Thymus (tissue), 11 donors: ENCODE data around the gene PARK7. TPM values are rescaled to one million over a fixed set of nuclear protein-coding genes. Genes with fewer than 3 reads are reported as not detected.
"Not testable (repeated sequence)": the region's sequence is repeated elsewhere in the genome, so short reads cannot be mapped to it uniquely, and the experiment has no call there.

Experiments used
- DNase-seq, 9 donors: peaks; one replicate each; pipeline ENCODE4 v3.0.0-alpha.2; 2013; ENCODE audit warnings: low spot score in 9 of 9, low read depth in 6 of 9, missing footprints in 1 of 9
- H3K27ac ChIP-seq, 2 donors: one replicate each; pipeline ENCODE4 v1.5.1; 2013; ENCODE audit warnings: control low read depth in 1 of 2, low read depth in 1 of 2, low read length in 1 of 2, mild to moderate bottlenecking in 1 of 2, moderate library complexity in 1 of 2
- H3K27me3 ChIP-seq, 2 donors: one replicate each; pipeline ENCODE4 v1.5.1; 2013; ENCODE audit warnings: low read length in 1 of 2; ENCODE audit not compliant: control insufficient read depth in 2 of 2, insufficient read depth in 1 of 2
- H3K36me3 ChIP-seq, 2 donors: one replicate each; pipeline ENCODE4 v1.5.1; 2013; ENCODE audit warnings: low read length in 1 of 2, mild to moderate bottlenecking in 1 of 2, moderate library complexity in 1 of 2; ENCODE audit not compliant: control insufficient read depth in 2 of 2, insufficient read depth in 2 of 2
- H3K4me1 ChIP-seq, 2 donors: one replicate each; pipeline ENCODE4 v1.5.1; 2013; ENCODE audit warnings: low read length in 2 of 2; ENCODE audit not compliant: control insufficient read depth in 2 of 2, insufficient read depth in 2 of 2
- H3K4me3 ChIP-seq, 2 donors: one replicate each; pipeline ENCODE4 v1.5.1; 2013; ENCODE audit warnings: low read length in 2 of 2, control low read depth in 1 of 2, mild to moderate bottlenecking in 1 of 2
- H3K9me3 ChIP-seq, 2 donors: one replicate each; pipeline ENCODE4 v1.5.1; 2013; ENCODE audit warnings: low read length in 1 of 2, mild to moderate bottlenecking in 1 of 2; ENCODE audit not compliant: control insufficient read depth in 2 of 2, insufficient read depth in 1 of 2
- WGBS: extraction: QIAGEN DNeasy Blood & Tissue Kit; methylation state at CpG from one replicate; pipeline ENCODE4 v1.1.7; 2013; 5-methylcytosine and 5-hydroxymethylcytosine counted together
- polyA plus RNA-seq: library from polyadenylated mRNA; stranded (reverse); fragments of 200-250 nt; gene quantifications from one replicate; pipeline ENCODE4 v1.2.3, GENCODE V29; 2013
- total RNA-seq: library from RNA; stranded (reverse); fragments of 120-200 nt; gene quantifications from one replicate; pipeline ENCODE4 v1.2.4, GENCODE V29; 2013
- donor health status: healthy.

The PARK7 gene
- total and polyA plus RNA-seq, 2 donors: 259 to 326 TPM

DNA sequence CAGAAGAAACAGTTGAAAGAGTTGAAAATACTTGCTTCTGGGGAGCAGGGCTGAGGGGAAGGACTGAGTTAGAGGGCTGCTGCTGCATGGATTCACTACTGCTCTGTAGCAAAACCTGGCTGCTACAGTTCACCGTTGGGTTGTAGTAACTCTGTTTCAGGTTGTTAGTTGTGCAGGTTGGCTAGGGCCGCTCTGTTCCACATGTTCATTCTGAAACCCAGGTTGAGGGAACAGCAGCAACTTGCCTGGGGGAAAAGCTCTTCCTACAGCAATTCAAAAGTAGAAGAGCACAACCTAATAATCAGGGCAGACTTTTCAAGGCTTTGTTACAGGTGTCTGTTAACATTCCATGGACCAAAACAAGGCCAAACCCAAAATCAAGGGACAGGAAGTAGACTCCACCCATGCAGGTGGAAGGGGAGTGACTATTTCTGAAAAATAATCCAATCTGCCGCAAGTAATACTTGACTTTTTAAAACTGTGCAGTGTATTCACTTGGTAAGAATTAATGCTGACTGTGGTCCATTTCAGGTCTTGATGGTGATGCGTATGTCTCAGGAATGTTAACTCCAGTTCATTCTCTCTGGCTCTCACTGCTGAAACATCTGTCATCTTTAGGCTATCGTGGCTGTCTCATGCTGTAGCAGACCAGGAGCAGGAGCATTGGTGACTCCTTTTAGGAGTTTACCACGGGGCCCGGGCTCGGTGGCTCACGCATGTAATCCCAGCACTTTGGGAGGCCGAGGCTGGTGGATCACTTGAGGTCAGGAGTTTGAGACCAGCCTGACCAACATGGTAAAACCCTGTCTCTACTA is 5.1 kb upstream of the PARK7 start:
- 97% methylated on average over 10 of the region's 10 CpGs for WGBS
- Histone ChIP-seq H3K4me3 (no peak overlapping the region), H3K9me3 (no peaks in the 10 kb centered on the region), H3K4me1 (peaks cover 8 to 11% of the 10 kb centered on the region in 2 donors), H3K27me3 (no peaks in the 10 kb centered on the region), H3K36me3 (no peaks in the 10 kb centered on the region), H3K27ac (no peak overlapping the region)
- DNase-seq: no peak

DNA sequence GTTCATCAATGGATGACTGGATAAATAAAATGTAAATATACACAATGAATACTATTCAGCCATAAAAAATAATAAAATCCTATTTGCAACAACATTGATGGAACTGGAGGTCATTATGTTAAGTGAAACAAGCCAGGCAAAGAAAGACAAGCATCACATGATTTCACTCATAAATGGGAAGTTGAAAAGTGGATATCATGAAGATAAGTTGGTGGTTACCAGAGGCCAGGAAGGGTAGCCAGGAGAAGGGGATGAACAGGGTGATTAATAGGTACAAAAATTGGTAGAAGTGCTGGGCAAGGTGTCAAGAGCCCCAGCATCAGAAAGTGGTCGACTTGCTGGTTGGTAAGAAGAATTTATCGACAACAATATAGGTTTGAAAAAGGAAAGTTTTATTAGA is 1.3 kb upstream of the PARK7 start:
- peaks cover 5 to 10% of the 10 kb centered on the region in 2 donors for H3K4me1 ChIP-seq
- WGBS: 97% methylated on average over 2 of the region's 2 CpGs
- no peaks in the 10 kb centered on the region for H3K27me3 ChIP-seq
- H3K27ac ChIP-seq: no peak overlapping the region
- peak overlapping the region in 1 of 2 donors; percentile 70 for H3K4me3 ChIP-seq
- DNase-seq: no peak
- no peaks in the 10 kb centered on the region for H3K9me3 ChIP-seq
- H3K36me3 ChIP-seq: peaks cover 16 to 20% of the 10 kb centered on the region in 2 donors

DNA sequence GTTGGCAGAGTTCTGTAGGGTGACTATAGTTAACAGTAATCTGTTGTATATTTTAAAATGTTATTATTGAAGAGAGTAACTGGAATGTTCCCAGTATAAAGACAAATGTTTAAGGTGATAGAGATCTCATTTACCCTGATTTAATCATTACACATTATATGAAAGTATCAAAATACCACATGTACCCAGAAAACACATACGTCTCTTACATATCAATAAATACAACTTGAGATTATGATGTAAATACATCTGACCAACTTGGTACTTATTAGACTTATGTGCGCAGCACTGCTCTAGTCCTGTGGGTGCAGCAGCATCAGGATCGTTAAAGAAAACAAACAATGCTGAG is 670 bp upstream of the PARK7 start:
- peaks cover 22 to 27% of the 10 kb centered on the region in 2 donors for H3K36me3 ChIP-seq
- no peaks in the 10 kb centered on the region for H3K27me3 ChIP-seq
- H3K27ac ChIP-seq: peak overlapping the region; percentile 88 to 95
- no peak for DNase-seq
- H3K9me3 ChIP-seq: no peaks in the 10 kb centered on the region
- WGBS: 2% methylated on average over 3 of the region's 3 CpGs
- peaks cover 5 to 10% of the 10 kb centered on the region in 2 donors for H3K4me1 ChIP-seq
- peak overlapping the region; percentile 70 to 89 for H3K4me3 ChIP-seq

DNA sequence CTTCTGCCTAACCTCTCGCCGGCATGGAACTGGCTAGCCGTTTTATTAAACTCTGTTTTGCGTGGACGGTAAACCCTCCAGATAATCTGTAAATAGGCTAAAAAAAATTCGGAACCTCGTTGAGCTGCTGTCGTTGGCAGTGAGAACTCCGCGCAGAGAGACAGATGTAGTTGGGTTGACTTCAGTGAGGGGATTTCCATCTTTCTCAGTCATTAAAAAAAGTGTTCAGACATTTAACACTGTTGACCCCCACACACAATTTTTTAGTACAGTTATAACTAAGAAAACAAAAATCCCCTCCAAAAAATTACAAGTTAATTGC is 464 bp downstream of the PARK7 start:
- Histone ChIP-seq H3K36me3 (peaks cover 29 to 37% of the 10 kb centered on the region in 2 donors), H3K4me3 (peak overlapping the region; percentile 70 to 89), H3K27me3 (no peaks in the 10 kb centered on the region), H3K27ac (peak overlapping the region; percentile 88 to 94), H3K9me3 (no peaks in the 10 kb centered on the region), H3K4me1 (peaks cover 5 to 10% of the 10 kb centered on the region in 2 donors)
- WGBS: under 1% methylated on average over 10 of the region's 10 CpGs
- DNase-seq: no peak

DNA sequence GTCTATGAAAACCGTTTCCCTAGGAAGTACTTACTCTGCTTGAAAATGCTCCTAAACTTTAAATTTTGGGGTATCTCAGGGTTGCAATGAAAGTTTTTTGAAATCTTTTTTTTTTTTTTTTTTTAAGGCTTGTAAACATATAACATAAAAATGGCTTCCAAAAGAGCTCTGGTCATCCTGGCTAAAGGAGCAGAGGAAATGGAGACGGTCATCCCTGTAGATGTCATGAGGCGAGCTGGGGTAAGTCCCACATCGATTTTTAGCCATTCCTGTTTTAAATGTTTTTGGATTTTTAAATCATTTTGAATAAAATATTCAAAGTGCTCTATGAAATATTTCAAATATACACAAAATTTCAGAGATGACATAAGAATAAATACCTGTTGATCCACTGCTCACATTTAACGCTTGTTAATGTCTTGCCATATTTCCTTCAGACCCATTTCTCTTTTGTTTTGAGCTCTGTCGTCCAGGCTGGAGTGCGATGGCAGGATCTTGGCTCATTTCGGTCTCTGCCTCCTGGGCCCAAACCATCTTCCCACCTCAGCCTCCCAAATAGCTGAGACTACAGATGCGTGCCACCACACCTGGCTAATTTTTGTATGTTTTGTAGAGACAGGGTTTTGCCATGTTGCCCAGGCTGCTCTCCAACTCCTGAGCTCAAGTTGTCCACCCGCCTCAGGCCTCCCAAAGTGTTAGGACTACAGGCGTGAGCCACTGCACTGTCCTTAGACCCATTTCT is 1.3 kb downstream of the PARK7 start:
- H3K9me3 ChIP-seq: no peaks in the 10 kb centered on the region
- H3K4me1 ChIP-seq: peaks cover 5 to 10% of the 10 kb centered on the region in 2 donors
- 95% methylated on average over 11 of the region's 11 CpGs for WGBS
- H3K36me3 ChIP-seq: peaks cover 36 to 45% of the 10 kb centered on the region in 2 donors
- no peaks in the 10 kb centered on the region for H3K27me3 ChIP-seq
- H3K4me3 ChIP-seq: peak overlapping the region; percentile 70 to 89
- no peak for DNase-seq
- peak overlapping the region in 1 of 2 donors; percentile 88 for H3K27ac ChIP-seq

DNA sequence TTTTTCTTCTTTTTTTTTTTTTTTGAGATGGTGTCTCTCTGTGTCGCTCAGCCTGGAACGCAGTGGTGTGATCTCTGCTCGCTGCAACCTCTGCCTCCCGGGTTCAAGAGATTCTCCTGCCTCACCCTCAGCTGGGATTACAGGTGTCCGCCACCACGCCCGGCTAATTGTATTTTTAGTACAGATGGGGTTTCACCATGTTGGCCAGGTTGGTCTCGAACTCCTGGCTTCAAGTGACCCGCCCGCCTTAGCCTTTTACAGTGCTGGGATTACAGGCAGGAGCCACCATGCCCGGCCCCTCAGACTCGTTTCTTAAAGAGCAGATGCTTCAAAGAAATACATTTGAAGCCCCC is 1.8 kb downstream of the PARK7 start:
- not testable (repeated sequence) for H3K27ac ChIP-seq, H3K4me1 ChIP-seq, H3K9me3 ChIP-seq, H3K4me3 ChIP-seq, H3K27me3 ChIP-seq, DNase-seq
- WGBS: 97% methylated on average over 12 of the region's 12 CpGs
- peaks cover 38 to 45% of the 10 kb centered on the region in 2 donors for H3K36me3 ChIP-seq

DNA sequence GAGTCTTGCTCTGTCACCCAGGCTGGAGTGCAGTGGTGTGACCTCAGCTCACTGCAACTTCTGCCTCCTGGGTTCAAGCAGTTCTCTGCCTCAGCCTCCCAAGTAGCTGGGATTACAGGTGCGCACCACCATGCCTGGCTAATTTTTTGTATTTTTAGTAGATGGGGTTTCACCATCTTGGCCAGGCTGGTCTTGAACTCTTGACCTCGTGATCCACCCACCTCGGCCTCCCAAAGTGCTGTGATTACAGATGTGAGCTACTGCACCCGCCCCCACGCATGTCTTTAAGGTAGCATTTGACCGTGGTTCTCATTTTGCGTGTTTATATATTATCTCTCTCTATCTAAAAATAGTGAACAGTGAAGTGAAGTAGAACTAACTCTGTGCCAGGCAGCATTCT is 2.3 kb downstream of the PARK7 start:
- H3K27ac ChIP-seq, H3K27me3 ChIP-seq, DNase-seq, H3K9me3 ChIP-seq, H3K4me3 ChIP-seq, H3K4me1 ChIP-seq: not testable (repeated sequence)
- 96% methylated on average over 7 of the region's 7 CpGs for WGBS
- peaks cover 41 to 47% of the 10 kb centered on the region in 2 donors for H3K36me3 ChIP-seq

DNA sequence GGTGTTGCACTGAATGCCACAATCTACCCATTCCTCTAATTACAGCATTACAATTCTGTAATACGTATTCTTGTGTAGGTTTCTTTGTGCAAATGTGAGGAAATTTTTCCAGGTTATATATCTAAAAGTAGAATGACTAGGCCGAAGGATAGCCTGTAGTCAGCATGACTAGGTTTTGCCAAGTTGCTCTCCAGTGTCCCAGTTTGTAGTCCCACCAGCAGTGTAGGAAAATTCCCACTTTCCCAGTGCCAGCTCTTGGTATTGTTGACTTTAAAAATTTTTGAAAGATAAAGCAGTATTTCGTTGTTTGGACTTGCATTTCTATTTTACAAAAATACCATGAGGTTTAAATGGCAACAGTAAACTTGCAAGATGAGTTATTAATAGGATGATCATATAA is 3.0 kb downstream of the PARK7 start:
- Histone ChIP-seq H3K27me3 (no peaks in the 10 kb centered on the region), H3K27ac (no peak overlapping the region), H3K9me3 (no peaks in the 10 kb centered on the region), H3K4me3 (no peak overlapping the region), H3K36me3 (peaks cover 42 to 51% of the 10 kb centered on the region in 2 donors), H3K4me1 (peaks cover 5 to 10% of the 10 kb centered on the region in 2 donors)
- DNase-seq: no peak
- 99% methylated on average over 3 of the region's 3 CpGs for WGBS

DNA sequence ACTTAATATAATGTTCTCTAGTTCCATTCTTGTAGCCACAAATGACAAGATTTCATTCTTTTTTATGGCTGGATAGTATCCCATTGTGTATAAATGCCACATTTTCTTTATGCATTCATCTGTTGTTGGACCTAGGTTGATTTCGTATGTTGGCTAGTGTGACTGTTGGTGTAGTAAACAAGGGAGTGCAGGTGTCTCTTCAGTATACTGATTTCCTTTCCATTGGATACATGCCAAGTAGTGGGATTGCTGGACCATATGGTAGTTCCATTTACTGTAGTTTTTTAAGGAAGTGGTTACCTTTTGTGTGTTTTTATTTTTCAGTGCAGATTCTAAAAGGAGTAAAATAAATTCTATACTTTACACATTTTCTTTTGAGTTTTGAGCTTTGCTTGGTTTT is 5.7 kb downstream of the PARK7 start:
- peaks cover 0 to 3% of the 10 kb centered on the region in 2 donors for H3K4me1 ChIP-seq

More for the DNA sequence above, 5.7 kb downstream of the PARK7 start:
- Histone ChIP-seq H3K27ac (no peak overlapping the region), H3K4me3 (no peak overlapping the region), H3K36me3 (peaks cover 63 to 75% of the 10 kb centered on the region in 2 donors), H3K27me3 (no peaks in the 10 kb centered on the region), H3K9me3 (no peaks in the 10 kb centered on the region)
- WGBS: 40% methylated on average over 1 of the region's 1 CpG
- no peak for DNase-seq
